HL-60 (cell line): ENCODE results near the gene PLPP6.

ENCODE experiments used
- POLR2AphosphoS5 ChIP-seq: IDR thresholded peaks from 2 replicates; pipeline ENCODE4 v1.6.1; 2012; ENCODE audit warnings: low read depth
- REST ChIP-seq: IDR thresholded peaks from 2 replicates; pipeline ENCODE4 v1.6.1; 2012; ENCODE audit warnings: low read depth; ENCODE audit not compliant: insufficient replicate concordance
- TF ChIP-seq, protein P1 (sequence below): IDR thresholded peaks from one replicate; pipeline ENCODE4 v1.5.1; 2011; ENCODE audit warnings: low read length, control low read depth, inconsistent platforms; ENCODE audit not compliant: insufficient read depth

- TF ChIP-seq, protein P1, sequence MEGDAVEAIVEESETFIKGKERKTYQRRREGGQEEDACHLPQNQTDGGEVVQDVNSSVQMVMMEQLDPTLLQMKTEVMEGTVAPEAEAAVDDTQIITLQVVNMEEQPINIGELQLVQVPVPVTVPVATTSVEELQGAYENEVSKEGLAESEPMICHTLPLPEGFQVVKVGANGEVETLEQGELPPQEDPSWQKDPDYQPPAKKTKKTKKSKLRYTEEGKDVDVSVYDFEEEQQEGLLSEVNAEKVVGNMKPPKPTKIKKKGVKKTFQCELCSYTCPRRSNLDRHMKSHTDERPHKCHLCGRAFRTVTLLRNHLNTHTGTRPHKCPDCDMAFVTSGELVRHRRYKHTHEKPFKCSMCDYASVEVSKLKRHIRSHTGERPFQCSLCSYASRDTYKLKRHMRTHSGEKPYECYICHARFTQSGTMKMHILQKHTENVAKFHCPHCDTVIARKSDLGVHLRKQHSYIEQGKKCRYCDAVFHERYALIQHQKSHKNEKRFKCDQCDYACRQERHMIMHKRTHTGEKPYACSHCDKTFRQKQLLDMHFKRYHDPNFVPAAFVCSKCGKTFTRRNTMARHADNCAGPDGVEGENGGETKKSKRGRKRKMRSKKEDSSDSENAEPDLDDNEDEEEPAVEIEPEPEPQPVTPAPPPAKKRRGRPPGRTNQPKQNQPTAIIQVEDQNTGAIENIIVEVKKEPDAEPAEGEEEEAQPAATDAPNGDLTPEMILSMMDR: no peak
- TF ChIP-seq REST (no peak), POLR2AphosphoS5 (no peak)
Observed at GRCh38 chr9:4657426-4658159, 4.5 kb upstream of the PLPP6 start.
